ENCODE data around the gene TTC7B. TPM values are rescaled to one million over a fixed set of nuclear protein-coding genes. Genes with fewer than 3 reads are reported as not detected.

Gene TTC7B
- total and polyA plus RNA-seq, 9 of the 15 experiments (the other 6 are each of a cell fraction or from before 2014, with no cell fraction given), result 2.2 to 77.2 (median 36.7) TPM

- ATAC-seq (no peak), FAIRE-seq (no peak), DNase-seq (ENCODE audit: extremely low read depth in 1 of 4, low spot score in 3 of 4) (no peak)
- no peaks in the 10 kb centered on the region for H3K27me3 ChIP-seq (ENCODE audit: control insufficient read depth in 2 of 2, insufficient read depth in 2 of 2, low read length in 2 of 2)
- H3K9me1 ChIP-seq (ENCODE audit: control insufficient read depth, insufficient read depth, low read length), result no peaks in the 10 kb centered on the region
- CTCF ChIA-PET (ENCODE audit: low intra/inter-chr PET ratio), result no interaction called here
- in situ Hi-C loops (cut with MboI) (no loop called here), intact Hi-C loops (cut with micrococcal nuclease) (no loop called here)
- no TSS peak for BruUV-seq (replicated peaks)
- no peak overlapping the region for H3K9ac ChIP-seq (ENCODE audit: insufficient read depth in 1 of 2, low read depth in 2 of 2, low read length in 2 of 2)
- H3K4me3 ChIP-seq, result no peak overlapping the region
- no peak overlapping the region for H2AFZ ChIP-seq (ENCODE audit: low read depth, low read length)
- H3K79me2 ChIP-seq (ENCODE audit: control insufficient read depth, insufficient read depth, low read length), result no peaks in the 10 kb centered on the region
- POLR2A ChIA-PET, result interaction anchor here (0.7 to 1.0 kb wide), 2 partner anchors 18 to 20 kb away, joined by 3 read pairs; no protein-coding TSS in a partner anchor
- H3K27ac ChIP-seq (ENCODE audit: extremely low read depth, low read depth, low read length), result no peak overlapping the region
- no peaks in the 10 kb centered on the region for H4K20me1 ChIP-seq (replicated peaks; ENCODE audit: control insufficient read depth, insufficient read depth, low read length)
- H3K4me1 ChIP-seq (replicated peaks in 1 of 2; ENCODE audit: control insufficient read depth in 2 of 2, insufficient read depth in 2 of 2, low read length in 2 of 2), result peaks cover 22 to 47% of the 10 kb centered on the region in 2 experiments; a peak in 4 of 5 replicates
- H3K4me2 ChIP-seq (ENCODE audit: insufficient read depth, low read length), result no peak overlapping the region
- 97% methylated on average over 7 of the region's 13 CpGs for WGBS (ENCODE audit: insufficient coverage, low coverage, missing lambda C conversion rate)
- TF ChIP-seq ZBTB33 (CRISPR knock-in tag; IDR thresholded peaks at IDR 0.05) (no peak), SMAD2 (IDR thresholded peaks at IDR 0.05; ENCODE audit: low read depth, low read length) (no peak), PHTF2 (CRISPR knock-in tag; IDR thresholded peaks at IDR 0.05) (no peak), PRMT5 (CRISPR knock-in tag; IDR thresholded peaks at IDR 0.05) (no peak), CTBP1 (IDR thresholded peaks at IDR 0.05; ENCODE audit: borderline replicate concordance) (no peak), CHD4 (IDR thresholded peaks at IDR 0.05; ENCODE audit: insufficient read depth, insufficient replicate concordance, low read depth, low read length, poor library complexity, severe bottlenecking) (no peak), HOXB6 (CRISPR knock-in tag; IDR thresholded peaks at IDR 0.05; ENCODE audit: borderline replicate concordance) (no peak), ZNF232 (CRISPR knock-in tag; IDR thresholded peaks at IDR 0.05) (no peak), SRSF1 (IDR thresholded peaks at IDR 0.05; ENCODE audit: low read depth, low read length) (no peak), NFIC (IDR thresholded peaks at IDR 0.05) (no peak), RFX1 (IDR thresholded peaks at IDR 0.05) (no peak), ZNF324 (CRISPR knock-in tag; IDR thresholded peaks at IDR 0.05) (no peak)
- TF ChIP-seq, protein P1, sequence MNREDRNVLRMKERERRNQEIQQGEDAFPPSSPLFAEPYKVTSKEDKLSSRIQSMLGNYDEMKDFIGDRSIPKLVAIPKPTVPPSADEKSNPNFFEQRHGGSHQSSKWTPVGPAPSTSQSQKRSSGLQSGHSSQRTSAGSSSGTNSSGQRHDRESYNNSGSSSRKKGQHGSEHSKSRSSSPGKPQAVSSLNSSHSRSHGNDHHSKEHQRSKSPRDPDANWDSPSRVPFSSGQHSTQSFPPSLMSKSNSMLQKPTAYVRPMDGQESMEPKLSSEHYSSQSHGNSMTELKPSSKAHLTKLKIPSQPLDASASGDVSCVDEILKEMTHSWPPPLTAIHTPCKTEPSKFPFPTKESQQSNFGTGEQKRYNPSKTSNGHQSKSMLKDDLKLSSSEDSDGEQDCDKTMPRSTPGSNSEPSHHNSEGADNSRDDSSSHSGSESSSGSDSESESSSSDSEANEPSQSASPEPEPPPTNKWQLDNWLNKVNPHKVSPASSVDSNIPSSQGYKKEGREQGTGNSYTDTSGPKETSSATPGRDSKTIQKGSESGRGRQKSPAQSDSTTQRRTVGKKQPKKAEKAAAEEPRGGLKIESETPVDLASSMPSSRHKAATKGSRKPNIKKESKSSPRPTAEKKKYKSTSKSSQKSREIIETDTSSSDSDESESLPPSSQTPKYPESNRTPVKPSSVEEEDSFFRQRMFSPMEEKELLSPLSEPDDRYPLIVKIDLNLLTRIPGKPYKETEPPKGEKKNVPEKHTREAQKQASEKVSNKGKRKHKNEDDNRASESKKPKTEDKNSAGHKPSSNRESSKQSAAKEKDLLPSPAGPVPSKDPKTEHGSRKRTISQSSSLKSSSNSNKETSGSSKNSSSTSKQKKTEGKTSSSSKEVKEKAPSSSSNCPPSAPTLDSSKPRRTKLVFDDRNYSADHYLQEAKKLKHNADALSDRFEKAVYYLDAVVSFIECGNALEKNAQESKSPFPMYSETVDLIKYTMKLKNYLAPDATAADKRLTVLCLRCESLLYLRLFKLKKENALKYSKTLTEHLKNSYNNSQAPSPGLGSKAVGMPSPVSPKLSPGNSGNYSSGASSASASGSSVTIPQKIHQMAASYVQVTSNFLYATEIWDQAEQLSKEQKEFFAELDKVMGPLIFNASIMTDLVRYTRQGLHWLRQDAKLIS (CRISPR knock-in tag; IDR thresholded peaks at IDR 0.05), result no peak
- TF ChIP-seq, protein P2, sequence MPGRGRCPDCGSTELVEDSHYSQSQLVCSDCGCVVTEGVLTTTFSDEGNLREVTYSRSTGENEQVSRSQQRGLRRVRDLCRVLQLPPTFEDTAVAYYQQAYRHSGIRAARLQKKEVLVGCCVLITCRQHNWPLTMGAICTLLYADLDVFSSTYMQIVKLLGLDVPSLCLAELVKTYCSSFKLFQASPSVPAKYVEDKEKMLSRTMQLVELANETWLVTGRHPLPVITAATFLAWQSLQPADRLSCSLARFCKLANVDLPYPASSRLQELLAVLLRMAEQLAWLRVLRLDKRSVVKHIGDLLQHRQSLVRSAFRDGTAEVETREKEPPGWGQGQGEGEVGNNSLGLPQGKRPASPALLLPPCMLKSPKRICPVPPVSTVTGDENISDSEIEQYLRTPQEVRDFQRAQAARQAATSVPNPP (IDR thresholded peaks at IDR 0.05; ENCODE audit: borderline replicate concordance, insufficient read depth, insufficient read length), result no peak
- H3K9me3 ChIP-seq (replicated peaks; ENCODE audit: control insufficient read depth, insufficient read depth, low read depth, low read length), result no peaks in the 10 kb centered on the region
- no peaks in the 10 kb centered on the region for H3K36me3 ChIP-seq (ENCODE audit: control insufficient read depth, insufficient read depth, low read length)
Measured at GRCh38 chr14:90554341-90554740, 261.9 kb downstream of the TTC7B start.

All from K562 (cell line).